A549 (cell line): ENCODE measurements around the gene PTK7. TPM values are rescaled to one million over a fixed set of nuclear protein-coding genes. Genes with fewer than 3 reads are reported as not detected.

Experiments used
- ATAC-seq, 2 experiments: fragments of 200-7000 bp in 1 of 2; fragments of >200 bp in 1 of 2; cut with Nextera tagmentation in 1 of 2; cut with Tn5 transposase in 1 of 2; 3 replicates each; pipeline versions ENCODE4 v1.8.0 to v1.9.1; 2018 to 2020; ENCODE audit warnings: mild to moderate bottlenecking in 1 of 2, moderate library complexity in 1 of 2
- CTCF ChIA-PET: fragments of 300-600 bp; sonication (Branson Sonifier 250); formaldehyde crosslinking; extraction: SDS; loops from one replicate; lab custom pipeline; 2021; ENCODE audit warnings: antibody characterized with exemption, inconsistent platforms; lab: Yijun Ruan, JAX
- POLR2A ChIA-PET: fragments of 350-600 bp; formaldehyde crosslinking; extraction: SDS; loops from one replicate; lab custom pipeline; 2021; ENCODE audit warnings: antibody characterized with exemption, inconsistent platforms; lab: Yijun Ruan, JAX
- DNase-seq, 2 experiments: peaks; one replicate each; pipeline versions ENCODE4 v3.0.0 to v3.0.0-alpha.2; 2011 to 2016; ENCODE audit warnings: low read depth in 1 of 2, low spot score in 1 of 2
- FAIRE-seq: peaks from 2 replicates; lab custom pipeline; 2011; peaks lifted over from hg19 to GRCh38; lab: Jason Lieb, UNC
- H3K27ac ChIP-seq, 2 experiments: fragments of >200 bp; sonication (Bioruptor Twin); formaldehyde crosslinking; 3 replicates each; pipeline ENCODE4 v1.5.1; 2016 to 2017
- H3K4me1 ChIP-seq: fragments of >200 bp; sonication (Bioruptor Twin); formaldehyde crosslinking; 3 replicates; pipeline ENCODE4 v1.6.1; 2016
- H3K4me2 ChIP-seq: fragments of >200 bp; sonication (Bioruptor Twin); formaldehyde crosslinking; 3 replicates; pipeline ENCODE4 v1.6.1; 2016
- H3K4me3 ChIP-seq: fragments of >200 bp; sonication (Bioruptor Twin); formaldehyde crosslinking; 3 replicates; pipeline ENCODE4 v1.5.1; 2016
- H3K9me3 ChIP-seq: fragments of >200 bp; sonication (Bioruptor Twin); formaldehyde crosslinking; 3 replicates; pipeline ENCODE4 v1.6.1; 2016
- CHD4 ChIP-seq: fragments of 200-600 bp; sonication (generic); IDR thresholded peaks from 2 replicates; pipeline ENCODE4 v1.6.1; 2016; ENCODE audit warnings: antibody characterized with exemption, mild to moderate bottlenecking, borderline replicate concordance
- FOSB ChIP-seq: fragments of 250-450 bp; sonication (Bioruptor Pico); IDR thresholded peaks from 2 replicates; pipeline ENCODE4 v1.5.0; 2020; ENCODE audit warnings: mild to moderate bottlenecking, moderate library complexity
- FOSL2 ChIP-seq, 2 experiments: fragments of 450-650 bp in 1 of 2; fragments of >200 bp in 1 of 2; sonication (Bioruptor Twin) in 1 of 2; formaldehyde crosslinking; IDR thresholded peaks; 2 replicates each; pipeline versions ENCODE4 v1.5.0 to v1.6.1; 2016 to 2020; ENCODE audit warnings: mild to moderate bottlenecking in 1 of 2, moderate library complexity in 1 of 2
- GATA3 ChIP-seq: IDR thresholded peaks from 2 replicates; pipeline ENCODE4 v1.6.1; 2012; ENCODE audit warnings: borderline replicate concordance
- HES2 ChIP-seq: fragments of >200 bp; sonication (Bioruptor Twin); formaldehyde crosslinking; IDR thresholded peaks from 2 replicates; pipeline ENCODE4 v1.6.1; 2016
- HMGXB4 ChIP-seq: fragments of 250-450 bp; sonication (Bioruptor Pico); IDR thresholded peaks from 2 replicates; pipeline ENCODE4 v1.5.0; 2021; ENCODE audit warnings: mild to moderate bottlenecking, moderate library complexity, borderline replicate concordance
- JUNB ChIP-seq: fragments of >200 bp; sonication (Bioruptor Twin); formaldehyde crosslinking; IDR thresholded peaks from 2 replicates; pipeline ENCODE4 v1.6.1; 2016
- KDM5A ChIP-seq: fragments of 200-600 bp; sonication (generic); IDR thresholded peaks from 2 replicates; pipeline ENCODE4 v1.6.1; 2016; ENCODE audit warnings: antibody characterized with exemption, mild to moderate bottlenecking
- MAZ ChIP-seq: fragments of 150-350 bp; IDR thresholded peaks from 2 replicates; pipeline ENCODE4 v1.6.1; 2014; ENCODE audit warnings: antibody characterized with exemption, low read depth, low read length, borderline replicate concordance
- MYC ChIP-seq: IDR thresholded peaks from 2 replicates; pipeline ENCODE4 v1.6.1; 2012; ENCODE audit warnings: mild to moderate bottlenecking, inconsistent platforms, low read length, improper control_type of control experiment, borderline replicate concordance
- PHF8 ChIP-seq: fragments of 200-600 bp; sonication (generic); IDR thresholded peaks from 2 replicates; pipeline ENCODE4 v1.6.1; 2016; ENCODE audit warnings: low read depth, mild to moderate bottlenecking, antibody characterized with exemption, moderate library complexity, borderline replicate concordance
- POLR2A ChIP-seq: IDR thresholded peaks from 2 replicates; pipeline ENCODE4 v1.6.1; 2012; ENCODE audit warnings: mild to moderate bottlenecking, low read length
- RARB ChIP-seq: fragments of 250-450 bp; sonication (Bioruptor Pico); IDR thresholded peaks from 2 replicates; pipeline ENCODE4 v1.8.0; 2021; ENCODE audit warnings: mild to moderate bottlenecking, moderate library complexity
- REST ChIP-seq: fragments of 200-600 bp; sonication (generic); IDR thresholded peaks from 2 replicates; pipeline ENCODE4 v1.6.1; 2016; ENCODE audit warnings: antibody characterized with exemption, mild to moderate bottlenecking, moderate library complexity
- SREBF2 ChIP-seq: fragments of 450-650 bp; IDR thresholded peaks from 2 replicates; pipeline ENCODE4 v1.6.1; 2014; ENCODE audit warnings: mild to moderate bottlenecking, moderate library complexity
- TFCP2L1 ChIP-seq: fragments of 250-450 bp; sonication (Bioruptor Pico); IDR thresholded peaks from 2 replicates; pipeline ENCODE4 v1.5.0; 2021; ENCODE audit warnings: mild to moderate bottlenecking
- ZSCAN20 ChIP-seq: fragments of 250-450 bp; sonication (Bioruptor Pico); IDR thresholded peaks from 2 replicates; pipeline ENCODE4 v1.8.0; 2022; ENCODE audit warnings: mild to moderate bottlenecking, moderate library complexity
- WGBS: methylation state at CpG from one replicate; pipeline ENCODE4 v1.1.6; 2017; ENCODE audit errors: missing lambda C conversion rate; 5-methylcytosine and 5-hydroxymethylcytosine counted together
- polyA plus RNA-seq, 4 experiments: library from polyadenylated mRNA; depleted of rRNA in 3 of 4; stranded (reverse); fragments of >200 nt; fragmentation: RNase III in 1 of 4; extraction: RNeasy Plus Mini Kit Qiagen cat#74134 plus additional on column Dnase treatment in 1 of 4; gene quantifications; 2 replicates in 3 of 4; 3 replicates in 1 of 4; pipeline ENCODE4 v1.2.3, GENCODE V29; 2011 to 2017

Gene PTK7
- polyA plus RNA-seq, 2 of the 4 experiments (the other 2 are of a cell fraction) = 2.8 to 5.6 TPM

- TF ChIP-seq SREBF2 = no peak
- no peak for TF ChIP-seq HES2
Observed at GRCh38 chr6:43181942-43182860, 106.1 kb downstream of the PTK7 start, which contains the start of gene CUL9 (continued).

GRCh38 chr6:43183441-43183840 is 107.3 kb downstream of the PTK7 start:
- WGBS = 100% methylated on average over 4 of the region's 4 CpGs
- no peaks in the 10 kb centered on the region for H3K9me3 ChIP-seq
- H3K4me3 ChIP-seq = no peak overlapping the region
- ChIA-PET CTCF (interaction anchor here (1.0 kb wide), 1 partner anchor 151 kb away, joined by 4 read pairs; no protein-coding TSS in a partner anchor), POLR2A (no interaction called here)
- H3K4me2 ChIP-seq = peak overlapping the region; percentile 93; the same call in 2 of the 3 replicates
- TF ChIP-seq MAZ (no peak), JUNB (no peak), RARB (no peak), ZSCAN20 (no peak), SREBF2 (no peak), TFCP2L1 (CRISPR knock-in tag) (no peak), FOSL2 (IDR thresholded peaks at IDR 0.05) (no peak), FOSL2 (CRISPR knock-in tag; IDR thresholded peaks at IDR 0.05) (no peak), HMGXB4 (no peak), PHF8 (no peak), FOSB (CRISPR knock-in tag) (no peak), CHD4 (no peak), MYC (no peak), GATA3 (no peak), KDM5A (no peak), POLR2A (no peak), REST (no peak)
- DNase-seq (no peak), ATAC-seq (no peak), FAIRE-seq (no peak)
- peaks cover 13% of the 10 kb centered on the region; the same call in 2 of the 3 replicates for H3K4me1 ChIP-seq
- H3K27ac ChIP-seq = no peak overlapping the region
